HEK293 (cell line): Measurements from ENCODE around the gene AKT3.

Experiments
- CTCF ChIA-PET: fragments of 350-600 bp; formaldehyde crosslinking; extraction: SDS; loops from one replicate; lab custom pipeline; 2021; ENCODE audit warnings: antibody characterized with exemption; lab: Yijun Ruan, JAX
- POLR2A ChIA-PET: fragments of 300-600 bp; formaldehyde crosslinking; extraction: SDS; loops from one replicate; lab custom pipeline; 2020; ENCODE audit warnings: antibody characterized with exemption, inconsistent platforms; lab: Yijun Ruan, JAX
- H3K27ac ChIP-seq: fragments of 200-500 bp; sonication (Bioruptor generic); 2 replicates; pipeline ENCODE4 v1.5.1; 2014; ENCODE audit warnings: low read depth, low read length, control low read depth, inconsistent platforms; ENCODE audit errors: extremely low read depth
- H3K36me3 ChIP-seq, 2 experiments: fragments of 200-500 bp in 1 of 2; sonication (Bioruptor generic) in 1 of 2; 1 replicate in 1 of 2; 2 replicates in 1 of 2; pipeline ENCODE4 v1.5.1; 2014 to 2017; ENCODE audit warnings: inconsistent platforms in 2 of 2, low read length in 2 of 2; ENCODE audit not compliant: control insufficient read depth in 2 of 2, insufficient read depth in 1 of 2
- H3K4me1 ChIP-seq: fragments of 200-500 bp; sonication (Bioruptor generic); 2 replicates; pipeline ENCODE4 v1.5.1; 2014; ENCODE audit warnings: mild to moderate bottlenecking, low read length, inconsistent platforms; ENCODE audit not compliant: control insufficient read depth, insufficient read depth
- H3K4me3 ChIP-seq: 2 replicates; pipeline ENCODE4 v1.5.1; 2011; ENCODE audit warnings: low read depth, mild to moderate bottlenecking, control low read depth, low read length, moderate library complexity
- H3K9me3 ChIP-seq: fragments of 200-500 bp; sonication (Bioruptor generic); 2 replicates; pipeline ENCODE4 v1.5.1; 2014; ENCODE audit warnings: low read depth, low read length, inconsistent platforms; ENCODE audit not compliant: control insufficient read depth, insufficient read depth
- BCL11A ChIP-seq: fragments of 450-650 bp; formaldehyde crosslinking; IDR thresholded peaks from 2 replicates; pipeline ENCODE4 v1.5.1; 2016; ENCODE audit warnings: low read depth, missing biosample characterization, missing genetic modification characterization
- FEZF1 ChIP-seq: fragments of 450-650 bp; formaldehyde crosslinking; IDR thresholded peaks from 2 replicates; pipeline ENCODE4 v1.5.1; 2016; ENCODE audit warnings: missing biosample characterization, missing genetic modification characterization
- HOXD13 ChIP-seq: sonication (generic); formaldehyde crosslinking; IDR thresholded peaks from 2 replicates; pipeline ENCODE4 v1.8.0; 2022; ENCODE audit warnings: missing genetic modification reagents, borderline replicate concordance
- REPIN1 ChIP-seq: fragments of 450-650 bp; formaldehyde crosslinking; IDR thresholded peaks from 2 replicates; pipeline ENCODE4 v1.5.1; 2017; ENCODE audit warnings: missing biosample characterization, missing genetic modification characterization, low read depth
- SCRT1 ChIP-seq: fragments of 450-650 bp; formaldehyde crosslinking; IDR thresholded peaks from 2 replicates; pipeline ENCODE4 v1.5.1; 2016; ENCODE audit warnings: missing biosample characterization, missing genetic modification characterization, borderline replicate concordance
- ZBTB21 ChIP-seq: fragments of 450-650 bp; formaldehyde crosslinking; IDR thresholded peaks from 2 replicates; pipeline ENCODE4 v1.5.1; 2017; ENCODE audit warnings: missing biosample characterization, missing genetic modification characterization
- ZFP41 ChIP-seq: fragments of 450-650 bp; formaldehyde crosslinking; IDR thresholded peaks from 2 replicates; pipeline ENCODE4 v1.5.1; 2016; ENCODE audit warnings: missing biosample characterization, missing genetic modification characterization, borderline replicate concordance
- ZNF112 ChIP-seq: fragments of 450-650 bp; formaldehyde crosslinking; IDR thresholded peaks from 2 replicates; pipeline ENCODE4 v1.5.0; 2017; ENCODE audit warnings: missing biosample characterization, missing genetic modification characterization
- ZNF202 ChIP-seq: fragments of 450-650 bp; formaldehyde crosslinking; IDR thresholded peaks from 2 replicates; pipeline ENCODE4 v1.5.1; 2016; ENCODE audit warnings: missing biosample characterization, missing genetic modification characterization, borderline replicate concordance
- ZNF214 ChIP-seq: fragments of 450-650 bp; formaldehyde crosslinking; IDR thresholded peaks from 2 replicates; pipeline ENCODE4 v1.5.1; 2017; ENCODE audit warnings: missing biosample characterization, mild to moderate bottlenecking, missing genetic modification characterization, borderline replicate concordance
- ZNF223 ChIP-seq: fragments of 450-650 bp; formaldehyde crosslinking; IDR thresholded peaks from 2 replicates; pipeline ENCODE4 v1.5.1; 2016; ENCODE audit warnings: missing biosample characterization, missing genetic modification characterization
- ZNF292 ChIP-seq: fragments of 450-650 bp; formaldehyde crosslinking; IDR thresholded peaks from 2 replicates; pipeline ENCODE4 v1.5.1; 2016; ENCODE audit warnings: low read depth, missing biosample characterization, missing genetic modification characterization, borderline replicate concordance
- ZNF335 ChIP-seq: fragments of 450-650 bp; formaldehyde crosslinking; conservative IDR thresholded peaks from 2 replicates; pipeline ENCODE4 v1.5.1; 2016; ENCODE audit warnings: missing biosample characterization, missing genetic modification characterization
- ZNF366 ChIP-seq: fragments of 450-650 bp; formaldehyde crosslinking; conservative IDR thresholded peaks from 2 replicates; pipeline ENCODE4 v1.5.1; 2016; ENCODE audit warnings: missing biosample characterization, missing genetic modification characterization
- ZNF37A ChIP-seq: fragments of 450-650 bp; IDR thresholded peaks from 2 replicates; pipeline ENCODE4 v1.5.1; 2018; ENCODE audit warnings: missing biosample characterization, missing genetic modification characterization
- ZNF473 ChIP-seq: fragments of 450-650 bp; formaldehyde crosslinking; IDR thresholded peaks from 2 replicates; pipeline ENCODE4 v1.5.1; 2017; ENCODE audit warnings: missing biosample characterization, missing genetic modification characterization
- ZNF529 ChIP-seq: fragments of 450-650 bp; formaldehyde crosslinking; IDR thresholded peaks from 2 replicates; pipeline ENCODE4 v1.5.1; 2017; ENCODE audit warnings: missing genetic modification characterization, missing biosample characterization; ENCODE audit not compliant: insufficient replicate concordance
- ZNF530 ChIP-seq: fragments of 450-650 bp; formaldehyde crosslinking; IDR thresholded peaks from 2 replicates; pipeline ENCODE4 v1.5.1; 2016; ENCODE audit warnings: low read depth, missing biosample characterization, missing genetic modification characterization
- ZNF549 ChIP-seq: fragments of 450-650 bp; IDR thresholded peaks from 2 replicates; pipeline ENCODE4 v1.5.1; 2018; ENCODE audit warnings: missing biosample characterization, missing genetic modification characterization, mild to moderate bottlenecking, inconsistent platforms, moderate library complexity
- ZNF664 ChIP-seq: fragments of 450-650 bp; formaldehyde crosslinking; IDR thresholded peaks from 2 replicates; pipeline ENCODE4 v1.5.1; 2016; ENCODE audit warnings: missing biosample characterization, missing genetic modification characterization
- ZNF747 ChIP-seq: fragments of 450-650 bp; formaldehyde crosslinking; IDR thresholded peaks from 2 replicates; pipeline ENCODE4 v1.5.1; 2016; ENCODE audit warnings: missing biosample characterization, missing genetic modification characterization
- ZNF776 ChIP-seq: fragments of 450-650 bp; formaldehyde crosslinking; IDR thresholded peaks from 2 replicates; pipeline ENCODE4 v1.5.0; 2017; ENCODE audit warnings: missing biosample characterization, missing genetic modification characterization, borderline replicate concordance
- ZNF837 ChIP-seq: fragments of 450-650 bp; formaldehyde crosslinking; IDR thresholded peaks from 2 replicates; pipeline ENCODE4 v1.5.1; 2016; ENCODE audit warnings: missing biosample characterization, missing genetic modification characterization

Gene AKT3

GRCh38 chr1:243557866-243558265, 292.2 kb downstream of the AKT3 start:
- TF ChIP-seq ZNF473 (no peak), ZNF837 (tag by site-specific recombination) (no peak), REPIN1 (tag by site-specific recombination) (no peak), ZNF202 (tag by site-specific recombination) (no peak), ZNF529 (tag by site-specific recombination) (no peak), HOXD13 (CRISPR knock-in tag) (no peak), ZNF747 (tag by site-specific recombination) (no peak), ZBTB21 (tag by site-specific recombination) (no peak), ZNF292 (no peak)
- 0 out of 2 replicates have a peak, but pooled peaks cover 2% of the 10 kb centered on the region for H3K4me1 ChIP-seq
- H3K27ac ChIP-seq, result no peak overlapping the region
- ChIA-PET CTCF (no interaction called here), POLR2A (no interaction called here)
- no peak overlapping the region for H3K4me3 ChIP-seq
- H3K36me3 ChIP-seq, result peaks cover 14% of the 10 kb centered on the region in 2 experiments; a peak in 2 of 3 replicates
- H3K9me3 ChIP-seq, result no peaks in the 10 kb centered on the region

DNA sequence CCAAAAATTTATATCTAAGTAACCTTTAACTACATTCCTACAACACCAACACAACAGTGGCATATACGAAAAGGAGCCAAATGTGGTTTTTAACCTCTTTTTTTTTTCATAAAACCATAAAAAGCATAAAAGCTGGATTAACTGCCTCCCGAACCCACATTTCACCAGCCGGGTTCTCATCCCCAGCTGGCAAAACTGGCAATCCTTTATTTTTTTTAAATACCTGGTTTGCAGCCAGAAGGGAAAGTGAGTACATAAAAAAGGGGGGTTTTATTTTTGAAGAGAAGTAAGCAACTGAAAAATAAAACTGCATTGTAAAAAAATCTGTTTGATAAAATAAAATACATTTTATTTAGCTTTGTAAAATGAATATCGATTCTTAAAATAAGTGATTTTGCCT, 295.4 kb downstream of the AKT3 start:
- no peak for TF ChIP-seq ZNF837 (tag by site-specific recombination)
- TF ChIP-seq ZNF366 (tag by site-specific recombination), result no peak
- TF ChIP-seq FEZF1 (tag by site-specific recombination), result no peak
- TF ChIP-seq ZNF37A (tag by site-specific recombination), result no peak
- TF ChIP-seq ZNF664, result no peak
- TF ChIP-seq REPIN1 (tag by site-specific recombination), result no peak
- TF ChIP-seq ZNF549 (tag by site-specific recombination), result no peak
- no peak for TF ChIP-seq ZFP41 (tag by site-specific recombination)
- H3K9me3 ChIP-seq, result no peaks in the 10 kb centered on the region
- ChIA-PET POLR2A (no interaction called here), CTCF (interaction anchor here (1.0 kb wide), 1 partner anchor 746 kb away, joined by 3 read pairs; no protein-coding TSS in a partner anchor)
- H3K4me1 ChIP-seq, result 0 out of 2 replicates have a peak, but pooled peaks cover 2% of the 10 kb centered on the region
- no peak overlapping the region for H3K4me3 ChIP-seq
- no peak overlapping the region for H3K27ac ChIP-seq
- H3K36me3 ChIP-seq, result no peaks in the 10 kb centered on the region; a peak in 2 of 3 replicates

- Histone ChIP-seq H3K36me3 (no peaks in the 10 kb centered on the region; a peak in 1 of 3 replicates), H3K27ac (no peak overlapping the region), H3K4me1 (0 out of 2 replicates have a peak, but pooled peaks cover 2% of the 10 kb centered on the region), H3K9me3 (no peaks in the 10 kb centered on the region), H3K4me3 (no peak overlapping the region)
- TF ChIP-seq ZNF335 (tag by site-specific recombination) (no peak), ZNF776 (no peak), ZNF223 (no peak), ZNF530 (tag by site-specific recombination) (no peak), ZNF214 (tag by site-specific recombination) (no peak)
- POLR2A ChIA-PET, result no interaction called here
- CTCF ChIA-PET, result interaction anchor here (0.9 kb wide), 1 partner anchor 17 kb away, joined by 3 read pairs; no protein-coding TSS in a partner anchor
Observed at GRCh38 chr1:243553090-243553489, 297.0 kb downstream of the AKT3 start.

DNA sequence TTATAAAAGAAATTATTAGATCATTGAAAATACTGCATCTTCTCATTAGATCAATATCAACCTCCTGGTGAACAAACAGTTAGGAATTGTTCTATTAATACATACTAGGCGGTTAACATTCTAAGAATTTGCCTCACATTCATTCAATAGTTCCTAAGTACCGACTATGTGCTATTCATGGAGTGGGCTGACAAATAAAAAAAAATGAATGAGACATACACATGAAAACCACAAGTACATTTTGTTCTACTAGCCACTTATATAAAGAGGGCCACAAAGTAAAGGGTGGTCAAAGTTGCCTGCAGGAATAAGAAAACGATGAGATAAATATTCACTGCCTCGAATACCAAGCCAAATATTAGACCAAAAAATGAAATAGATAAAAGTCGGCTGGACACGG, 299.8 kb downstream of the AKT3 start:
- H3K9me3 ChIP-seq, result no peaks in the 10 kb centered on the region
- TF ChIP-seq BCL11A (no peak), SCRT1 (tag by site-specific recombination) (no peak), ZNF776 (no peak), ZNF112 (tag by site-specific recombination) (no peak), HOXD13 (CRISPR knock-in tag) (no peak)
- H3K36me3 ChIP-seq, result peaks cover 0 to 3% of the 10 kb centered on the region in 2 experiments; a peak in 1 of 3 replicates
- H3K27ac ChIP-seq, result no peak overlapping the region
- CTCF ChIA-PET, result no interaction called here
- POLR2A ChIA-PET, result interaction anchor here (0.6 kb wide), 1 partner anchor 182 kb away, joined by 3 read pairs; no protein-coding TSS in a partner anchor
- no peaks in the 10 kb centered on the region for H3K4me1 ChIP-seq
- H3K4me3 ChIP-seq, result no peak overlapping the region
